Suprapubic skin (tissue), 4 donors: ENCODE data around the gene IFNK. TPM values are rescaled to one million over a fixed set of nuclear protein-coding genes. Genes with fewer than 3 reads are reported as not detected.
"Not testable (repeated sequence)": the region's sequence is repeated elsewhere in the genome, so short reads cannot be mapped to it uniquely, and the experiment has no call there.

ENCODE experiments used
- DNase-seq, 2 donors: peaks; one replicate each; pipeline ENCODE4 v3.0.0-alpha.2; 2019; ENCODE audit warnings: low spot score in 2 of 2
- H3K27ac ChIP-seq: fragments of 200-600 bp; sonication (generic); one replicate; pipeline ENCODE4 v1.5.1; 2019
- H3K27me3 ChIP-seq: fragments of 200-600 bp; sonication (generic); one replicate; pipeline ENCODE4 v1.5.1; 2019
- H3K36me3 ChIP-seq: fragments of 200-600 bp; sonication (generic); one replicate; pipeline ENCODE4 v1.5.1; 2019
- H3K4me1 ChIP-seq: fragments of 200-600 bp; sonication (generic); one replicate; pipeline ENCODE4 v1.5.1; 2019
- H3K4me3 ChIP-seq: fragments of 200-600 bp; sonication (generic); one replicate; pipeline ENCODE4 v1.5.1; 2019; ENCODE audit warnings: mild to moderate bottlenecking
- H3K9me3 ChIP-seq: fragments of 200-600 bp; sonication (generic); one replicate; pipeline ENCODE4 v1.5.1; 2019
- CTCF ChIP-seq, 2 donors: fragments of 200-600 bp in 1 of 2; fragments of 450-650 bp in 1 of 2; sonication (generic) in 1 of 2; IDR thresholded peaks; one replicate each; pipeline ENCODE4 v1.5.1; 2016 to 2019; ENCODE audit warnings: antibody characterized with exemption in 2 of 2, mild to moderate bottlenecking in 1 of 2, moderate library complexity in 1 of 2
- EP300 ChIP-seq: sonication (generic); formaldehyde crosslinking; IDR thresholded peaks from one replicate; pipeline ENCODE4 v1.6.1; 2017; ENCODE audit warnings: antibody characterized with exemption
- POLR2A ChIP-seq, 2 donors: fragments of 450-650 bp; IDR thresholded peaks; one replicate each; pipeline ENCODE4 v1.6.1; 2017; ENCODE audit warnings: antibody characterized with exemption in 2 of 2, mild to moderate bottlenecking in 2 of 2, moderate library complexity in 2 of 2
- POLR2AphosphoS5 ChIP-seq, 3 donors: sonication (generic); formaldehyde crosslinking; IDR thresholded peaks; one replicate each; pipeline ENCODE4 v1.6.1; 2017; ENCODE audit warnings: antibody characterized with exemption in 3 of 3
- WGBS: methylation state at CpG from one replicate; pipeline ENCODE4 v1.1.5; 2018; 5-methylcytosine and 5-hydroxymethylcytosine counted together
- total RNA-seq, 4 donors: library from RNA; depleted of rRNA; stranded (reverse); fragments of >200 nt; gene quantifications; one replicate each; pipeline ENCODE4 v1.1.0, GENCODE V29; 2016

Gene IFNK
- total RNA-seq, 4 donors from 2014 or later, result not detected

- TF ChIP-seq POLR2A (IDR thresholded peaks at IDR 0.05) (no peak), POLR2AphosphoS5 (IDR thresholded peaks at IDR 0.05) (no peak), EP300 (no peak), CTCF (IDR thresholded peaks at IDR 0.05) (no peak)
- H3K9me3 ChIP-seq, result no peaks in the 10 kb centered on the region
- peaks cover 36% of the 10 kb centered on the region for H3K4me1 ChIP-seq
- H3K27ac ChIP-seq, result no peak overlapping the region
- no peak overlapping the region for H3K4me3 ChIP-seq
- H3K36me3 ChIP-seq, result no peaks in the 10 kb centered on the region
- no peaks in the 10 kb centered on the region for H3K27me3 ChIP-seq
- WGBS, result 82% methylated on average over 11 of the region's 11 CpGs
- DNase-seq, result no peak
Observed at GRCh38 chr9:27497883-27498417, 26.1 kb upstream of the IFNK start.

- Histone ChIP-seq H3K27me3 (no peaks in the 10 kb centered on the region), H3K27ac (peak overlapping the region; percentile 37), H3K9me3 (no peaks in the 10 kb centered on the region), H3K4me1 (peaks cover 36% of the 10 kb centered on the region), H3K4me3 (no peak overlapping the region), H3K36me3 (no peaks in the 10 kb centered on the region)
- 47% methylated on average over 2 of the region's 2 CpGs for WGBS
- DNase-seq, result no peak
- TF ChIP-seq CTCF (IDR thresholded peaks at IDR 0.05) (no peak), POLR2AphosphoS5 (IDR thresholded peaks at IDR 0.05) (no peak), POLR2A (IDR thresholded peaks at IDR 0.05) (no peak), EP300 (no peak)
Observed at GRCh38 chr9:27499451-27499850, 24.6 kb upstream of the IFNK start.

GRCh38 chr9:27500902-27501301, 23.2 kb upstream of the IFNK start:
- H3K27ac ChIP-seq, DNase-seq, H3K4me3 ChIP-seq, H3K27me3 ChIP-seq, H3K9me3 ChIP-seq, H3K36me3 ChIP-seq: not testable (repeated sequence)
- H3K4me1 ChIP-seq, result peaks cover 26% of the 10 kb centered on the region
- 87% methylated on average over 3 of the region's 3 CpGs for WGBS

- H3K27me3 ChIP-seq, result no peaks in the 10 kb centered on the region
- H3K4me1 ChIP-seq, result peaks cover 11% of the 10 kb centered on the region
- no peaks in the 10 kb centered on the region for H3K9me3 ChIP-seq
- no peak overlapping the region for H3K27ac ChIP-seq
- TF ChIP-seq POLR2AphosphoS5 (IDR thresholded peaks at IDR 0.05), result no peak
- TF ChIP-seq POLR2A (IDR thresholded peaks at IDR 0.05), result no peak
- no peak for TF ChIP-seq EP300
- TF ChIP-seq CTCF (IDR thresholded peaks at IDR 0.05), result no peak
- no peaks in the 10 kb centered on the region for H3K36me3 ChIP-seq
- WGBS, result 91% methylated on average over 4 of the region's 4 CpGs
- DNase-seq, result no peak
- H3K4me3 ChIP-seq, result no peak overlapping the region
Observed at GRCh38 chr9:27503623-27504022, 20.5 kb upstream of the IFNK start.

GRCh38 chr9:27504259-27504658, 19.8 kb upstream of the IFNK start:
- DNase-seq, result no peak
- no peaks in the 10 kb centered on the region for H3K27me3 ChIP-seq
- H3K9me3 ChIP-seq, result no peaks in the 10 kb centered on the region
- H3K27ac ChIP-seq, result no peak overlapping the region
- no peak overlapping the region for H3K4me3 ChIP-seq
- TF ChIP-seq POLR2AphosphoS5 (IDR thresholded peaks at IDR 0.05), result no peak
- no peak for TF ChIP-seq POLR2A (IDR thresholded peaks at IDR 0.05)
- TF ChIP-seq CTCF (IDR thresholded peaks at IDR 0.05), result no peak
- TF ChIP-seq EP300, result no peak
- peaks cover 9% of the 10 kb centered on the region for H3K4me1 ChIP-seq
- H3K36me3 ChIP-seq, result no peaks in the 10 kb centered on the region

GRCh38 chr9:27505744-27506161, 18.3 kb upstream of the IFNK start:
- H3K27ac ChIP-seq, result no peak overlapping the region
- H3K4me3 ChIP-seq, result no peak overlapping the region

More at GRCh38 chr9:27505744-27506161, 18.3 kb upstream of the IFNK start:
- no peak for DNase-seq
- peaks cover 9% of the 10 kb centered on the region for H3K4me1 ChIP-seq
- no peaks in the 10 kb centered on the region for H3K27me3 ChIP-seq
- TF ChIP-seq EP300, result no peak
- 51% methylated on average over 5 of the region's 5 CpGs for WGBS
- no peaks in the 10 kb centered on the region for H3K9me3 ChIP-seq
- H3K36me3 ChIP-seq, result no peaks in the 10 kb centered on the region
